Esophagus squamous epithelium (tissue), 5 donors: Measurements from ENCODE around the gene NFKB1. TPM values are rescaled to one million over a fixed set of nuclear protein-coding genes. Genes with fewer than 3 reads are reported as not detected.

Experiments
- DNase-seq: peaks from one replicate; lab custom pipeline; 2025; lab: John Stamatoyannopoulos, UW
- H3K27ac ChIP-seq, 4 donors: fragments of 200-600 bp; sonication (generic); one replicate each; pipeline ENCODE4 v1.5.1; 2016 to 2019; ENCODE audit warnings: mild to moderate bottlenecking in 1 of 4
- H3K27me3 ChIP-seq, 4 donors: fragments of 200-600 bp; sonication (generic); 1 replicate in 3 of 4; 2 replicates in 1 of 4; pipeline versions ENCODE4 v1.5.1 to v1.6.0; 2017 to 2021; ENCODE audit warnings: antibody characterized with exemption in 1 of 4
- H3K36me3 ChIP-seq, 3 donors: fragments of 200-600 bp; sonication (generic); one replicate each; pipeline ENCODE4 v1.5.1; 2016 to 2019
- H3K4me1 ChIP-seq, 3 donors: fragments of 200-600 bp; sonication (generic); one replicate each; pipeline ENCODE4 v1.5.1; 2017 to 2019
- H3K4me3 ChIP-seq, 4 donors: fragments of 200-600 bp; sonication (generic); 1 replicate in 3 of 4; 2 replicates in 1 of 4; pipeline ENCODE4 v1.5.1; 2016 to 2019; ENCODE audit warnings: mild to moderate bottlenecking in 2 of 4, moderate library complexity in 1 of 4
- H3K9me3 ChIP-seq, 3 donors: fragments of 200-600 bp; sonication (generic); one replicate each; pipeline ENCODE4 v1.5.1; 2016 to 2019
- POLR2A ChIP-seq, 4 donors: fragments of 450-650 bp; IDR thresholded peaks; one replicate each; pipeline ENCODE4 v1.6.1; 2017; ENCODE audit warnings: antibody characterized with exemption in 4 of 4, mild to moderate bottlenecking in 4 of 4, moderate library complexity in 3 of 4
- WGBS, 2 donors: methylation state at CpG; one replicate each; pipeline ENCODE4 v1.1.5; 2018; 5-methylcytosine and 5-hydroxymethylcytosine counted together
- intact Hi-C: fragments of 100-400 bp; cut with DNase I; formaldehyde crosslinking; loops from one replicate; pipeline ENCODE4 v1.15.0; 2022
- total RNA-seq, 4 donors: library from RNA; depleted of rRNA; stranded (reverse); fragments of >200 nt; gene quantifications; one replicate each; pipeline ENCODE4 v1.1.0, GENCODE V29; 2016
- TF ChIP-seq, protein P1 (sequence below), 6 experiments: fragments of 450-650 bp in 4 of 6; fragments of 200-600 bp in 2 of 6; sonication (generic) in 2 of 6; IDR thresholded peaks; one replicate each; pipeline ENCODE4 v1.5.1; 2016 to 2019; ENCODE audit warnings: antibody characterized with exemption in 6 of 6, mild to moderate bottlenecking in 4 of 6, moderate library complexity in 4 of 6
- donor health status: DM: yes; HTN: yes; CAD: no.

NFKB1 gene
- total RNA-seq, 4 donors from 2014 or later = 33.5 to 47.5 (median 41.4) TPM

DNA sequence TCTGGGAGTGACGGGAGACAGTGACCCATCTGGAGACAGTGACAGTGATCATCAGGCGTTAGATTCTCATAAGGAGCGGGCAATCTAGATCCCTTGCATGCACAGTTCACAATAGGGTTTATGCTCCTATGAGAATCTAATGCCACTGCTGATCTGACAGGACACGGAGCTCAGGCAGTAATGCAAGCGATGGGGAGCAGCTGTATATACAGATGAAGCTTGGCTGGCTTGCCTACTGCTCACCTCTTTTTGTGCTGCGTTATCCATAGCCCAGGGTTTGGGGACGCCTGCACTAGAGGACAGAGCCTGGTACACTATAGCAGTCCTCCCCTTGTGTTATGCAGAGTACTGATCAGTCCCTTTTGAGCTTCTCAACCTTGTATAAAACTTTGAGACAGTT lies 23.5 kb downstream of the NFKB1 start:
- Histone ChIP-seq H3K9me3 (no peaks in the 10 kb centered on the region), H3K27me3 (no peaks in the 10 kb centered on the region), H3K4me3 (no peak overlapping the region), H3K4me1 (peaks cover 0 to 40% (median 2%) of the 10 kb centered on the region in 3 donors), H3K27ac (no peak overlapping the region), H3K36me3 (peaks cover 0 to 24% (median 0%) of the 10 kb centered on the region in 3 donors)
- TF ChIP-seq POLR2A (IDR thresholded peaks at IDR 0.05) = no peak
- TF ChIP-seq, protein P1, sequence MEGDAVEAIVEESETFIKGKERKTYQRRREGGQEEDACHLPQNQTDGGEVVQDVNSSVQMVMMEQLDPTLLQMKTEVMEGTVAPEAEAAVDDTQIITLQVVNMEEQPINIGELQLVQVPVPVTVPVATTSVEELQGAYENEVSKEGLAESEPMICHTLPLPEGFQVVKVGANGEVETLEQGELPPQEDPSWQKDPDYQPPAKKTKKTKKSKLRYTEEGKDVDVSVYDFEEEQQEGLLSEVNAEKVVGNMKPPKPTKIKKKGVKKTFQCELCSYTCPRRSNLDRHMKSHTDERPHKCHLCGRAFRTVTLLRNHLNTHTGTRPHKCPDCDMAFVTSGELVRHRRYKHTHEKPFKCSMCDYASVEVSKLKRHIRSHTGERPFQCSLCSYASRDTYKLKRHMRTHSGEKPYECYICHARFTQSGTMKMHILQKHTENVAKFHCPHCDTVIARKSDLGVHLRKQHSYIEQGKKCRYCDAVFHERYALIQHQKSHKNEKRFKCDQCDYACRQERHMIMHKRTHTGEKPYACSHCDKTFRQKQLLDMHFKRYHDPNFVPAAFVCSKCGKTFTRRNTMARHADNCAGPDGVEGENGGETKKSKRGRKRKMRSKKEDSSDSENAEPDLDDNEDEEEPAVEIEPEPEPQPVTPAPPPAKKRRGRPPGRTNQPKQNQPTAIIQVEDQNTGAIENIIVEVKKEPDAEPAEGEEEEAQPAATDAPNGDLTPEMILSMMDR (IDR thresholded peaks at IDR 0.05) = no peak
- no peak for DNase-seq
- intact Hi-C loops = no loop called here
- 94 to 100% methylated on average over 3 to 7 of the region's 7 CpGs for WGBS, 2 donors

DNA sequence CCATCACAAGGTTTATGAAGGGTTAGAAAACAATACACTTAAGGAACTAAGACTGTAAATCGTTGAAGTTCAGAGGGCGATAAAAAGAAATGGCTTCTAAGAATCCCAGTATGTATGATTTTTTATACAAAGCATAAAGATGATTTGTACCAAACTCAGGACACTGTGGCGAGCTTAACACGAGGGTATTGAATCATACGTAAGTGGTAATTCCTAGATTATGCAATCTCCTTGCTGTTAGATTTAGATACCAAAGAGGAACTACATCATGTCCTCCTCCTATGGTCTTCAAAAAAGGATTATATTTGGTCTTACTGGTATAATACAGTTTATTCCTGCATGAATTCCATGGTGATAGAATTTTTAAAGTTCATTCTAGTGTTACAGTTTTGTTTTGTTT lies 23.9 kb downstream of the NFKB1 start:
- WGBS, 2 donors = 71% methylated on average over 5 of the region's 5 CpGs
- no peaks in the 10 kb centered on the region for H3K27me3 ChIP-seq
- TF ChIP-seq POLR2A (IDR thresholded peaks at IDR 0.05) = no peak
- TF ChIP-seq, protein P1 (IDR thresholded peaks at IDR 0.05) = no peak
- intact Hi-C loops = no loop called here
- no peaks in the 10 kb centered on the region for H3K9me3 ChIP-seq
- H3K36me3 ChIP-seq = peaks cover 0 to 28% (median 0%) of the 10 kb centered on the region in 3 donors
- H3K4me1 ChIP-seq = peaks cover 0 to 36% (median 2%) of the 10 kb centered on the region in 3 donors
- H3K27ac ChIP-seq = no peak overlapping the region
- no peak overlapping the region for H3K4me3 ChIP-seq
- DNase-seq = no peak

DNA sequence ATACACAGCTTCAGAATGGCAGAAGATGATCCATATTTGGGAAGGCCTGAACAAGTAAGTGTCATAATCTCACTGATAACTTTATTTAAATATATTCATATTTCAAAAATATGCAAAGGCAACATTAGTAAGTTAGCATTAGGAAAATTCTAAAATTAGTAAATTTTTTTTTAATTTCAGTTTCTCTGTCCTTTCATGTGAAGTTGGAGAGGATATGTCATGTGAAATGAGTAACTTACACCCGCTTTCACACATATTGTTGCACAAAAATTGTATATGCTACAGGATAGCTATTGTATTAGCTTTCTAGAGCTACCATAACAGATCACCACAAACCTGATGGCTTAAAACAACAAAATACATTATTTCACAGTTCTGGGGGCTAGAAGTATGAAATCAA lies 24.3 kb downstream of the NFKB1 start:
- intact Hi-C loops = no loop called here
- Histone ChIP-seq H3K9me3 (no peaks in the 10 kb centered on the region), H3K4me1 (peaks cover 0 to 35% (median 2%) of the 10 kb centered on the region in 3 donors), H3K27me3 (no peaks in the 10 kb centered on the region), H3K36me3 (peaks cover 0 to 32% (median 0%) of the 10 kb centered on the region in 3 donors), H3K4me3 (no peak overlapping the region), H3K27ac (no peak overlapping the region)
- no peak for DNase-seq
- no peak for TF ChIP-seq POLR2A (IDR thresholded peaks at IDR 0.05)
- TF ChIP-seq, protein P1 (IDR thresholded peaks at IDR 0.05) = no peak
- 100% methylated on average over 1 of the region's 1 CpG for WGBS, 2 donors

DNA sequence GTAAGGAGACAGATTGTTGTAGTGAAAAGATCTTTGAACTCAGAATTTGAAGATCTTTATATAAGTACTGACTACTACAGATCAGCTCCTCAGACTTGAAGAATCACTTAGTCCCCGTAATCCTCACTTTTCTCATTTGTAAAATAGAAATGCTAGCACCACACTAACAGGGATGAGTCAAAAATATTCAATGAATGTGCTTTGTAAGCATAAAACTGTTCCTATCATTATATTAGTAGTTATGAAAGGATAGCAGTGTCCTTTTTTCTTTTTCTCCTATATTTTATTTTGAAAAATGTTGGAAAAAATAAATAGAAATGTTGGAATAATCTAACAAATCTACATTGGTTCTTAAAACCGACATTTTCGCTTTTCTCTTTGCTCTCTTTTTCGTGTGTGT lies 25.4 kb downstream of the NFKB1 start:
- Histone ChIP-seq H3K4me1 (peaks cover 0 to 33% (median 2%) of the 10 kb centered on the region in 3 donors), H3K27ac (no peak overlapping the region), H3K36me3 (peaks cover 0 to 42% (median 0%) of the 10 kb centered on the region in 3 donors), H3K9me3 (no peaks in the 10 kb centered on the region), H3K4me3 (no peak overlapping the region), H3K27me3 (no peaks in the 10 kb centered on the region)
- WGBS, 2 donors = 87 to 92% methylated on average over 4 of the region's 4 CpGs
- intact Hi-C loops = no loop called here
- TF ChIP-seq, protein P1 (IDR thresholded peaks at IDR 0.05) = no peak
- no peak for TF ChIP-seq POLR2A (IDR thresholded peaks at IDR 0.05)
- no peak for DNase-seq

DNA sequence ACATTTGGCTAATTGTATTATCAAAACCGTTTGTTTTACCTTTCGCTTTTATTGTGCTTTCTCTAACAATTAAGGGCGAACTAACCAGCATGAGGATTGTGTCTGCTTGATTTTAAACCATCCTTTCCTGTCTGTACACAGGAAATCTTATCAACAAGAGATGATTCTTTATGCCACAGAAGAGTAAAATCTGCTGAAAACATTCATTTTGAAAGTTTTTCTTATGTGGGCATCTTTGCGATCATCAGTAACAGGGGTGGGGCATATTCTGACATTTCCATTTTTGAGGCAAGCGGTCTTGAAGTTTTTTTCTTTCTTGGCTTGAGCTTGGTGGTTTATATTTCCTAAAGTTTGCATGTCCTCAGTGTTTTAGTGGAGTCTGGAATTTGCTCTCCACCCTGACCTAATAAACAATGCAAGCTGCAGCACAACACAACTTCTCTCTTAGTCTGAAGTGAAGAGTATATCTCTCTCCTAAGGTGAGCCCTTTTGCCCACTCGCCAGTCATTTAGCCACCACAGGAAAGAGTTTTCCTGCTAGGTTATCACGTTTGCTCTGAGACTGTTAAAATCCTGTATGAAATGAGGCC lies 26.6 kb downstream of the NFKB1 start:
- H3K27me3 ChIP-seq = no peaks in the 10 kb centered on the region
- TF ChIP-seq, protein P1 (IDR thresholded peaks at IDR 0.05) = no peak
- TF ChIP-seq POLR2A (IDR thresholded peaks at IDR 0.05) = no peak
- peaks cover 0 to 21% (median 2%) of the 10 kb centered on the region in 3 donors for H3K4me1 ChIP-seq
- DNase-seq = no peak
- WGBS, 2 donors = 57 to 67% methylated on average over 7 of the region's 7 CpGs
- no peak overlapping the region for H3K27ac ChIP-seq
- H3K9me3 ChIP-seq = no peaks in the 10 kb centered on the region
- intact Hi-C loops = no loop called here
- H3K4me3 ChIP-seq = no peak overlapping the region
- H3K36me3 ChIP-seq = peaks cover 0 to 42% (median 0%) of the 10 kb centered on the region in 3 donors
